HTERT RPE-1 (cell line): ENCODE results near the gene RREB1.
"Not testable (repeated sequence)": the region's sequence is repeated elsewhere in the genome, so short reads cannot be mapped to it uniquely, and the experiment has no call there.

Experiments
- in situ Hi-C: fragments of 300-500 bp; cut with MboI; formaldehyde crosslinking; loops from 4 replicates; pipeline ENCODE4 v1.14.3; 2020; ENCODE audit warnings: low sequenced_read_pairs

RREB1 gene

DNA sequence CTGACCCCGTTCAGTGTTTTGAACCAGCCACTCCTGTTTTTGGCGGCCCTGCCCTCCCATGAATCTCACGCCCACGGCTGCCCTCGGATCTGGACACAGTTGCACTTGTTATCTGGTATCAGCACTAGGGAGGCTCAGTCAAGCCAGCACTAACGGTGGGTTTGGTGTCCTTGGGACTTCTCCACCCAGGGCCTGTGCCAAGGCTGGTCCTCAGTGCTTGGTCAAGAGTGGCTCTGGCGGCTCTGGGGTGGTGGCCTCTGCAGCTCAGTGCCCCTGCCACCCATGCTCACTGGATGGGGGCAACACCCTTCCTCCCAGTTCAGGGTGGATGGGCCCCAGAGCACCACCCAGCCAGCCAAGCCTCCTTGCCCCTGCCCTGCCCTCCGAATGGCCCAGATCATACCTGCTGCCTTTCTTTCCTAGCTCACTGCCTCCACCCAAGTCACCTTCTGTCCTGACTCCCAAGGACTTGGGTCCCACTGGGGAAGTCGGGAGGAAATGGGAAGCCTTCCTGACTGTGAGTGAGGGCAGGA lies 150.5 kb downstream of the RREB1 start:
- in situ Hi-C loops: no loop called here

- in situ Hi-C loops: no loop called here
Observed at GRCh38 chr6:7260291-7261031, 152.7 kb downstream of the RREB1 start.

DNA sequence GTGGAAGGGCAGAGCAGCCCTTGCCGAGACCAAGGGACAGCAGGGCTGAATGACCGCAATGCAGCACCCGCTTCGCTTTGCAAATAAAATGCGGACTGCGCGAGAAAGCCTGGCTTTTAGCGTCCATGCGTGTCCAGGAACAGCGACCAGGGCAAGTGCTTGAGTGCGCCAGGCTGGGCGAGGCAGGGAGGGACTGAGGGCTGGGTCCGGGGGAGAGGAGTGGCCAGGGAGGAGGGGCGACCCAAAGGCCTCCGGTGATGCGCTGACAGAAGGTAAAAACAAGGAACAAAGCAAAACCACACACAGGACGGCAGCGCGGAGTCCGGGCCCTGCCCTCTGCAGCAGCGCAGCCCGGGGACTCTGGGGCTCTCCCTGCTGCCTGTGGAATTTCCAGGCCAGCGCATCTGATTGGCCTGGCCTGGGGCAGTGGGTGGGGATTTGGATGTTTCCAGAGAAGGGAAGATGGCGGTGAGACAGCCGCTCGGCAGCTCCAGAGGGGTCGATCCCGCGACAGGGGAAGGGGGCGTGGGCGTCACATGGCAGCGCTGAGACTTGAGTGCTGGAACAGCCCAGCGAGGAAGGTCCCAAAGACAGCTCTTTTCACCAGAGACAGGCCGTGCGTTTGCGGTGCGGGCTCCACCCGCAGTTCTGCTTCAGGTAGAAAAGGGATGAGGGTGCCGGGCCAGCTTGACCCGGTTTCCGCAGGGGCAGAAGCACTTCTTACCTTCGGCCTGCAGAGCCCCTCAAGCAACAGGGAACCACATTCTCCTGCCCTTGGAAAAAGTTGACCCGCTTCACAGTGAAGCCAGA lies 153.5 kb downstream of the RREB1 start:
- in situ Hi-C loops: no loop called here

GRCh38 chr6:7261852-7262461 lies 154.2 kb downstream of the RREB1 start:
- in situ Hi-C loops: no loop called here

DNA sequence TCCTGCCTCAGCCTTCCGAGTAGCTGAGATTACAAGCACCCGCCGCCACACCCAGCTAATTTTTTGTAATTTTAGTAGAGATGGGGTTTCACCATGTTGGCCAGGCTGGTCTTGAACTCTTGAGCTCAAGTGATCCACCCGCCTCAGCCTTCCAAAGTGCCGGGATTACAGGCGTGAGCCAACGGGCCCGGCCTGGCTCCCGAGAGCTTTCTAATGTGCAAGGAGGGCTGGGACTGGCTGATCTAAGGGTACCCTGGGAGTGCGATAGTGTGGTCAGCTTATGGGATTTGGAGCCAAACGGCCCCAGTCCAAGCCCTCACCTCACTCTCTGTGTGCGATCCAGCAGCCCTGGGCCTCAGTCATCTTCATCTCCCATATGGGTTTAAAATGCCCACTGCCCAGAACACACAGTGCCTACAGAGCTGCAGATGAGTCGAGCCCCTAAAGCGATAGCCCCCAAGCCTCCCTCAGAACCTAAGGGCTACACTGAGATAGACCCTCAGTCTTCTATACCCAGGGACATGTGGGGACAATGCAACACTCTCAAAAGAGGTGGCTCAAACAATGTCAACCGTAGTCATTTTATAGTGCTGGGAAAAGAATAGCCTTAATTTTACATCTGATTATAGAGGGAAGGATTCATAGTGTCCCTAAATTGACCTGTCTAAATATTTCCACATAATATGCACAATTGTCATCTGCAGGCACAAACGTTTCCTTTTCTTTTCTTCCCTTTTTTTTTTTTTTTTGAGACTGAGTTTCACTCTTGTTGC lies 155.2 kb downstream of the RREB1 start:
- in situ Hi-C loops: no loop called here

- in situ Hi-C loops: not testable (repeated sequence)
Observed at GRCh38 chr6:7263519-7263805, 155.7 kb downstream of the RREB1 start.

GRCh38 chr6:7264041-7264440 lies 156.3 kb downstream of the RREB1 start:
- in situ Hi-C loops: no loop called here

DNA sequence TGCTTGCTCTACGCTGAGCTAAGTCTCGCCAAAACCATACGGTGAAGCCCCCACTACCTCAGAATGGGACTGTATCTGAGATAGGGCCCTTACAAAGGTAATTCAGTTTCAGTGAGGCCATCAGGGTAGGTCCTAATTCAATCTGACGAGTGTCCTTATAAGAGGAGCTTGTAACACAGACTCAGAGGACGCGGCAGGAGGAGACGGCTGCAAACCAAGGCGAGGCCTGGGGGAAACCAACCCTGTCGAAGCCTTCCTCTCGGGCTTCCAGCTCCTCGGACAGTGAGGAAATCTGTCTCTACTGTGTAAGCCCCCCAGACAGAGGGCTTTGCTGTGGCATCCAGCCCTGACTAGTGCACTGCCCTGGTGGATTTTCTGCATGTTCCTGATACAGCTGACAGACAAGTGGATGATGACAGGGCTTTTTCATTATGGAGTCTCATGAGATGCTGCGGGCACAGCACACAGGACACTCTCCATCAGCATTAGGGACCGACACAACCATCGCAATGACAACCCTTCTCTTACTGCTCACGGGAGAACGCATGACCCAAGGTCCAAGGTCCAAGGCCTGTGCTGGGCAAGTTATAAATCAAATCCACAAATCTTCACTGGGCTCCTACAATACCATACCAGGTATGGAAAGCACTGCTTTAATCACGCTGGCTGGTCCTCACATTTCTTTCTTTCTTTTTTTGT lies 157.1 kb downstream of the RREB1 start:
- in situ Hi-C loops: no loop called here

GRCh38 chr6:7265385-7265726 lies 157.6 kb downstream of the RREB1 start:
- in situ Hi-C loops: not testable (repeated sequence)

DNA sequence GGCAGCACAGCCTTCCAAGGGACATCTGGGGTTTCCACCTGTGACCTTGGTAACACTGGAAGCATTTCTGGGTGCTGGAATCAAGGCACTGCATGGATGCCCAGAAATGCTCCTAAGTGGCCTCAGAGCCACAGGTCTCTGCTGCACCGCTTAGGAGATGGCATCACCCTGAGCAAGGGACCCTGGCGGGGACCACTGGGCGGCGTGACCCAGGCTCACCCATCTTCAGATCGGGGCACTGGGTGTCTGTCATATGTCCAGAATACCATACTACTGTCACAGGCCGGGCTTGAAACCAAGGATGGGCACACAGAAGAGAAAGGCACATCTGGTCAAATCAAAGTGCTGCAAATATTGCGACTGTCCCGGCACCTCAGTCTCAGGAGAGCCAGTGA lies 159.3 kb downstream of the RREB1 start:
- in situ Hi-C loops: no loop called here

DNA sequence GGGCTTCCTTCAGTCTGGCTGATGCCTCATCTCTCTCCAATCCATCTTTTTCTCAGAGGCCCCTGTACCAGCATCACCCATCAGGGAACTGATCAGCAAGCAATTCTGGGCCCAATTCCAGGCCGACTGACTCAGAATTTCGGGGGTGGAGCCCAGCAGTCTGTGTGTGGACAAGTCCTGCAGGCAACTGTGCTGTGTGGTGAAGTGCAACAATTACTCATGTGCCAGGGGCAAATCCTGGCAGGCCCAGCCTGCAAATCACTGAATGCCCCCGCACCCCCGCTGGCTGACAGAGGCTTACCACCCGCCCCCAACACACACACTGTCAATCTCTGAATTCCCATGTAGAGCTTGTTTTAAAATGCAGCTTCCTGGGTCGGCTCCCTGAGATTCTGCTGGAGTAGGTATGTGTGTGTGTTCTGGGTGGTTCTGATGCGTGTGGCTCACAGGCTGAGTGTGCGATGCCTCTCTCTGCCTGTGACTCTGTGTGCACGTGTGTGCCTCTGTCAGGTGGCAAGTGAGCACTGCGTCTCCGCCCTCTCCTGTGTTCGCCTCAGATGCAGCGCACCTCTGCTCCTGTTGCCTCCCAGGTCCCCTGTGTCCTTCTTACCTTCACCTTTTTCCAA lies 159.8 kb downstream of the RREB1 start:
- in situ Hi-C loops: no loop called here

- in situ Hi-C loops: no loop called here
Observed at GRCh38 chr6:7268362-7268761, 160.6 kb downstream of the RREB1 start.

GRCh38 chr6:7268816-7269555 lies 161.2 kb downstream of the RREB1 start:
- in situ Hi-C loops: no loop called here

DNA sequence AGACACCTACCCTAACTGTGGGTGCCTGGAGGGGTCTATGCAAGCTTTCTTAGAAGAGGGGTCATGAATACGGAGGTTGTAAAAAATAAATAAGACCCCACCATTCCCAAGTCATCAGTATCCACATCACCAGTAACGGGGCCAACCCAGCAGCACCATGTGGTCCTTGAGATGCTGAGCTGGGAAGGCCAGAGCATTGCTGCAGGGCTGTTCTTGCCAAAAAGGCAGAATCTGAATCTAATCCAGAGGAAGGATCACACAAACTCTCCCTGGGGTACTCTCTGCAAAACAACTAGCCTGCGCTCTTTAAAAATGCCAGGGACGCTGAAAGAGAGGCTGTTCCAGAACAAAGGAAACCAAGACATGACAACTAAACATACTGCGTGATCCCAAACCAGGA lies 162.1 kb downstream of the RREB1 start:
- in situ Hi-C loops: no loop called here

GRCh38 chr6:7270320-7271204 lies 162.8 kb downstream of the RREB1 start:
- in situ Hi-C loops: no loop called here

DNA sequence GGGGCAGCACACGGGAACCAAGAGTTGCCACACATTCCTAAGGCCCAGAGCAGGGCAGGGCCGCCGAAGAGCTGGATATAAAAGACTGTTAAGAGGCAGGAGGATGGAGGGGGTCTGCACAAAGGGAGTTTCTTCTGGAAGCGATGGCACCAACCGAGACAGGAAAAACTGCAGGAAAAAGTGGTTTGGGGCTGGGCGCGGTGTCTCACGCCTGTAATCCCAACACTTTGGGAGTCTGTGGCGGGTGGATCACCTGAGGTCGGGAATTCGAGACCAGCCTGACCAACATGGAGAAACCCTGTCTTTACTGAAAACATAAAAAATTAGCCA lies 163.4 kb downstream of the RREB1 start:
- in situ Hi-C loops: no loop called here

DNA sequence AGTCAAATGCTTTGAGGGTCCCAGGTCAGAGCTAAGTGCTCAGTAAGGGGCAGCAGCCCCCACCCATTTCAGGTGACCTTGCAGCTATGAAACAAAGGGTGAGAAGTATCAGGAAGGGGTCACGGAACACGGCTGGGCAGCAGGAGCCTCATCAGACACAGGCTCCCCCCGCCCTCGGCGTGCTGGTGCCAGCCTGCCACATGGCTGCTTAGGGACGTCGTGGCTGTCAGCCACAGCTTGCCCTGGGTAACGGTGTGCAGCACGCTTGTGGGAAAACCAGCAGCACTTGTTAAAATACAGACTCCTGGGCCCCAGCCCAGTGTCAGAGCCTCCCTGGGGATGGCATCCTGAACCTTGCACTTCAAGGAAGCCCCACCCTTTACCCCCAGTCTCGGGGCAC lies 165.9 kb downstream of the RREB1 start:
- in situ Hi-C loops: no loop called here

DNA sequence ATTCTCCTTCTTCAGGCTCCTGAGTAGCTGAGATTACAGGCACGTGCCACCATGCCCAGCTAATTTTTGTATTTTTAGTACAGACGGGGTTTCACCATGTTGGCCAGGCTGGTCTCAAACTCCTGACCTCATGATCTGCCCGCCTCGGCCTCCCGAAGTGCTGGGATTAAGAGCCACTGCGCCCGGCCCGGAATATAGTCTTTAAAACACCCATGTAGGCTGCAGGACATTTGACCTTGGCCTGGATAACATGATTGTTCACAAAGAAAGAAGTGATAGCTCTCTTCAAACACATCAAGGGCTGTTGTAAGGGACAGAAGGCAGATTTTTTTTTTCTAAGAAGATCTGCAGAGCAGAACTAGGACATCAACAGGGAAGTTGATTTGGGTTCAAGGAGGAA lies 166.8 kb downstream of the RREB1 start:
- in situ Hi-C loops: not testable (repeated sequence)

DNA sequence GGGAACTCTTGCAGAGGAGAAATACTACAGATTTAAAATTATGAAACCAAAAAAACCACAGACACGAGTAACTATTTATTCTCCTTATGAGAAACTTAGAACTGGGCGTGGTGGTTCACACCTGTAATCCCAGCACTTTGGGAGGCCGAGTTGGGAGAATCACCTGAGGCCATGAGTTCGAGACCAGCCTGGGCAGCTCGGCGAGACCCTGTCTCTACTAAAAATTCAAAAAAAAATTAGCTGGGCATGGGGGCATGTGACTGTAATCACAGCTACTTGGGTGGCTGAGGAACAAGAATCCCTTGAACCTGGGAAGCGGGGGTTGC lies 168.4 kb downstream of the RREB1 start:
- in situ Hi-C loops: no loop called here
